ENCODE results near the gene PRRC2A. TPM values are rescaled to one million over a fixed set of nuclear protein-coding genes. Genes with fewer than 3 reads are reported as not detected.

Gene PRRC2A
- total RNA-seq, 1 experiment from 2014 or later: 94.8 TPM

Other genes with a start within 250 kb of the PRRC2A start
- 27.0 to 30.6 TPM (median 27.8 TPM) in 5 replicates for gene MICA, start 217.1 kb upstream of the PRRC2A start, total RNA-seq (2022; extraction: Qiagen RNA extraction; ENCODE audit: low read depth)
- 5.2 to 8.6 TPM (median 7.9 TPM) in 5 replicates for gene MICB, start 122.6 kb upstream of the PRRC2A start, total RNA-seq (2022; extraction: Qiagen RNA extraction; ENCODE audit: low read depth)
- gene MCCD1, start 91.8 kb upstream of the PRRC2A start, total RNA-seq (2022; extraction: Qiagen RNA extraction; ENCODE audit: low read depth): not detected in 5 replicates
- gene DDX39B, start 78.7 kb upstream of the PRRC2A start, total RNA-seq (2022; extraction: Qiagen RNA extraction; ENCODE audit: low read depth): 359 to 433 TPM (median 396 TPM) in 5 replicates
- 0.33 to 1.3 TPM (median 0.69 TPM) in 5 replicates for gene ATP6V1G2, start 74.1 kb upstream of the PRRC2A start, total RNA-seq (2022; extraction: Qiagen RNA extraction; ENCODE audit: low read depth)
- gene NFKBIL1, start 73.1 kb upstream of the PRRC2A start, total RNA-seq (2022; extraction: Qiagen RNA extraction; ENCODE audit: low read depth): 5.9 to 13.0 TPM (median 12.5 TPM) in 5 replicates
- gene LTA, start 48.4 kb upstream of the PRRC2A start, total RNA-seq (2022; extraction: Qiagen RNA extraction; ENCODE audit: low read depth): not detected in 5 replicates
- 0.08 TPM in 1 of 5 replicates, not detected in the others for gene TNF, start 45.1 kb upstream of the PRRC2A start, total RNA-seq (2022; extraction: Qiagen RNA extraction; ENCODE audit: low read depth)
- gene LTB, start 38.3 kb upstream of the PRRC2A start, total RNA-seq (2022; extraction: Qiagen RNA extraction; ENCODE audit: low read depth): 0.21 to 0.76 TPM (median 0.45 TPM) in 4 of 5 replicates, not detected in the other
- gene LST1, start 34.4 kb upstream of the PRRC2A start, total RNA-seq (2022; extraction: Qiagen RNA extraction; ENCODE audit: low read depth): not detected in 5 replicates
- not detected in 5 replicates for gene NCR3, start 27.7 kb upstream of the PRRC2A start, total RNA-seq (2022; extraction: Qiagen RNA extraction; ENCODE audit: low read depth)
- gene AIF1, start 5.5 kb upstream of the PRRC2A start, total RNA-seq (2022; extraction: Qiagen RNA extraction; ENCODE audit: low read depth): not detected in 5 replicates
- 100 to 165 TPM (median 145 TPM) in 5 replicates for gene BAG6, start 31.9 kb downstream of the PRRC2A start, total RNA-seq (2022; extraction: Qiagen RNA extraction; ENCODE audit: low read depth)
- 2.2 to 3.7 TPM (median 3.5 TPM) in 5 replicates for gene APOM, start 35.2 kb downstream of the PRRC2A start, total RNA-seq (2022; extraction: Qiagen RNA extraction; ENCODE audit: low read depth)
- 11.1 to 14.5 TPM (median 12.9 TPM) in 5 replicates for gene C6orf47, start 40.1 kb downstream of the PRRC2A start, total RNA-seq (2022; extraction: Qiagen RNA extraction; ENCODE audit: low read depth)
- gene GPANK1, start 44.3 kb downstream of the PRRC2A start, total RNA-seq (2022; extraction: Qiagen RNA extraction; ENCODE audit: low read depth): 9.6 to 16.8 TPM (median 12.8 TPM) in 5 replicates
- gene CSNK2B, start 45.4 kb downstream of the PRRC2A start, total RNA-seq (2022; extraction: Qiagen RNA extraction; ENCODE audit: low read depth): 168 to 192 TPM (median 170 TPM) in 5 replicates
- 3.2 to 6.4 TPM (median 5.2 TPM) in 5 replicates for gene LY6G5B, start 49.3 kb downstream of the PRRC2A start, total RNA-seq (2022; extraction: Qiagen RNA extraction; ENCODE audit: low read depth)
- 1.1 to 1.6 TPM (median 1.5 TPM) in 5 replicates for gene LY6G5C, start 60.4 kb downstream of the PRRC2A start, total RNA-seq (2022; extraction: Qiagen RNA extraction; ENCODE audit: low read depth)
- gene ABHD16A, start 82.6 kb downstream of the PRRC2A start, total RNA-seq (2022; extraction: Qiagen RNA extraction; ENCODE audit: low read depth): 13.2 to 19.1 TPM (median 17.6 TPM) in 5 replicates
- not detected in 5 replicates for gene LY6G6F, start 86.2 kb downstream of the PRRC2A start, total RNA-seq (2022; extraction: Qiagen RNA extraction; ENCODE audit: low read depth)
- not detected in 5 replicates for gene LY6G6D, start 94.6 kb downstream of the PRRC2A start, total RNA-seq (2022; extraction: Qiagen RNA extraction; ENCODE audit: low read depth)
- gene LY6G6C, start 101.0 kb downstream of the PRRC2A start, total RNA-seq (2022; extraction: Qiagen RNA extraction; ENCODE audit: low read depth): 0.20 to 0.42 TPM (median 0.29 TPM) in 3 of 5 replicates, not detected in the others
- gene MPIG6B, start 102.7 kb downstream of the PRRC2A start, total RNA-seq (2022; extraction: Qiagen RNA extraction; ENCODE audit: low read depth): not detected in 5 replicates
- gene DDAH2, start 108.6 kb downstream of the PRRC2A start, total RNA-seq (2022; extraction: Qiagen RNA extraction; ENCODE audit: low read depth): 27.1 to 32.0 TPM (median 31.7 TPM) in 5 replicates
- gene CLIC1, start 115.8 kb downstream of the PRRC2A start, total RNA-seq (2022; extraction: Qiagen RNA extraction; ENCODE audit: low read depth): 433 to 509 TPM (median 491 TPM) in 5 replicates
- 13.3 to 18.7 TPM (median 13.6 TPM) in 5 replicates for gene MSH5, start 119.3 kb downstream of the PRRC2A start, total RNA-seq (2022; extraction: Qiagen RNA extraction; ENCODE audit: low read depth)
- gene SAPCD1, start 141.9 kb downstream of the PRRC2A start, total RNA-seq (2022; extraction: Qiagen RNA extraction; ENCODE audit: low read depth): 3.7 to 5.9 TPM (median 4.9 TPM) in 5 replicates
- gene VWA7, start 156.6 kb downstream of the PRRC2A start, total RNA-seq (2022; extraction: Qiagen RNA extraction; ENCODE audit: low read depth): 0.53 to 2.7 TPM (median 1.1 TPM) in 5 replicates
- gene VARS1, start 175.0 kb downstream of the PRRC2A start, total RNA-seq (2022; extraction: Qiagen RNA extraction; ENCODE audit: low read depth): 43.4 to 61.7 TPM (median 60.4 TPM) in 5 replicates
- gene LSM2, start 186.3 kb downstream of the PRRC2A start, total RNA-seq (2022; extraction: Qiagen RNA extraction; ENCODE audit: low read depth): 52.1 to 67.9 TPM (median 59.7 TPM) in 5 replicates
- 1.4 to 2.2 TPM (median 1.9 TPM) in 5 replicates for gene HSPA1L, start 194.6 kb downstream of the PRRC2A start, total RNA-seq (2022; extraction: Qiagen RNA extraction; ENCODE audit: low read depth)
- 129 to 401 TPM (median 295 TPM) in 5 replicates for gene HSPA1A, start 194.8 kb downstream of the PRRC2A start, total RNA-seq (2022; extraction: Qiagen RNA extraction; ENCODE audit: low read depth)
- gene HSPA1B, start 207.0 kb downstream of the PRRC2A start, total RNA-seq (2022; extraction: Qiagen RNA extraction; ENCODE audit: low read depth): 78.0 to 284 TPM (median 227 TPM) in 5 replicates
- gene NEU1, start 242.1 kb downstream of the PRRC2A start, total RNA-seq (2022; extraction: Qiagen RNA extraction; ENCODE audit: low read depth): 20.9 to 35.3 TPM (median 29.4 TPM) in 5 replicates